SJCRH30 (cell line): ENCODE data around the gene SEL1L2. TPM values are rescaled to one million over a fixed set of nuclear protein-coding genes. Genes with fewer than 3 reads are reported as not detected.

Experiments used
- DNase-seq, 2 experiments: peaks; one replicate each; pipeline ENCODE4 v3.0.0-alpha.2; 2015 to 2020
- H3K27ac ChIP-seq: fragments of 250-450 bp; sonication (Bioruptor Pico); 2 replicates; pipeline ENCODE4 v1.5.1; 2020; ENCODE audit warnings: mild to moderate bottlenecking, moderate library complexity
- H3K27me3 ChIP-seq: fragments of 250-450 bp; sonication (Bioruptor Pico); 2 replicates; pipeline ENCODE4 v1.5.1; 2020; ENCODE audit warnings: mild to moderate bottlenecking, moderate library complexity
- H3K36me3 ChIP-seq: fragments of 250-450 bp; sonication (Bioruptor Pico); 2 replicates; pipeline ENCODE4 v1.5.1; 2020; ENCODE audit warnings: mild to moderate bottlenecking, moderate library complexity
- H3K4me1 ChIP-seq: fragments of 250-450 bp; sonication (Bioruptor Pico); 2 replicates; pipeline ENCODE4 v1.5.1; 2020; ENCODE audit warnings: mild to moderate bottlenecking, moderate library complexity
- H3K4me3 ChIP-seq: fragments of 250-450 bp; sonication (Bioruptor Pico); 2 replicates; pipeline ENCODE4 v1.5.1; 2020; ENCODE audit warnings: mild to moderate bottlenecking, moderate library complexity
- H3K9me3 ChIP-seq: fragments of 250-450 bp; sonication (Bioruptor Pico); replicated peaks from 2 replicates; pipeline ENCODE4 v1.5.1; 2020; ENCODE audit warnings: mild to moderate bottlenecking, moderate library complexity
- total RNA-seq: library from RNA; depleted of rRNA; stranded (reverse); fragments of >200 nt; shearing (Covaris generic); gene quantifications from 2 replicates; pipeline ENCODE4 v1.2.3, GENCODE V29; 2014

Gene SEL1L2
- total RNA-seq, 1 experiment from 2014 or later: not detected

DNA sequence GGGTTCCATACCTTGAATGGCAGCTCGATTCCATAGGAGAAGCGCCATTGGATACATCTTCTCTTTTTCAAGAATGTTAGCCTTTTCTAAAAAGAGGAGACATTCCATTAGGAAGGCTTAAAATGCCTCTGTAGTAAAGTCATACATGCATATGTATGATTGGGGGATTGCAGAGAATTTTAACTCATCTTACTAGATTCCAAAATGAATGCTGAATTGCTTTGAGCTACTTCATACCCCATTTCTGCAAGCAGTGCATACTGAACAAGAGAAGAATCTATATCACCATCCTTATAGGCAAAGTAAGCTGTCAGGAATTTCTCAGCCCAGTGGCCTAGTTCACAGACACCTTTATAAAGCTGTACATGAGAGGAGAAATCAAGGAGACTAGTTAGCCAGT is 125.3 kb downstream of the SEL1L2 start:
- Histone ChIP-seq H3K27ac (no peak overlapping the region), H3K9me3 (no peaks in the 10 kb centered on the region), H3K36me3 (no peaks in the 10 kb centered on the region), H3K4me1 (no peaks in the 10 kb centered on the region), H3K4me3 (no peak overlapping the region), H3K27me3 (no peaks in the 10 kb centered on the region)
- no peak for DNase-seq

DNA sequence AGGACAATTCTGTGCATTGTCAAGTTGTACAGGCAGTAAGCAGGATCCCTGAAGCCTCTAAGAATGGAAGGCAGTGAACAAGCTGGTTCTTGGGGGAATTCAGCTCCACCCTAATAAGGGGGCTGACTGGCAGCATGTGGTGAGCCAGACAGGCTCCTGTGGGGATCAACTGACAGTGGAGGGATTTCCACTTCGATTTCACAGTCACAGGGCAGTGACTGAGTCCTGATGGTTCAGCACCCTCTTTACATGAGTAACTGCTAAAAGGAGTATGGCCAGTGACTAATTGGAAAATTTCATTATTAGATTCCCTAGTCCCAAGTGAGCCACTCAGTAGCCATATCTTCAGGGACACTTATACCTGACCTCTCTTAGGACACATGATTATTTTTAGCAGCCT is 127.2 kb downstream of the SEL1L2 start:
- H3K9me3 ChIP-seq: no peaks in the 10 kb centered on the region
- DNase-seq: peak in 1 of 2 experiments; percentile 11
- no peaks in the 10 kb centered on the region for H3K36me3 ChIP-seq
- no peak overlapping the region for H3K4me3 ChIP-seq
- H3K27ac ChIP-seq: no peak overlapping the region
- H3K27me3 ChIP-seq: no peaks in the 10 kb centered on the region
- H3K4me1 ChIP-seq: no peaks in the 10 kb centered on the region

GRCh38 chr20:13862245-13862644 is 128.2 kb downstream of the SEL1L2 start:
- Histone ChIP-seq H3K9me3 (no peaks in the 10 kb centered on the region), H3K4me3 (no peak overlapping the region), H3K27me3 (no peaks in the 10 kb centered on the region), H3K27ac (no peak overlapping the region), H3K4me1 (no peaks in the 10 kb centered on the region), H3K36me3 (no peaks in the 10 kb centered on the region)
- DNase-seq: no peak

DNA sequence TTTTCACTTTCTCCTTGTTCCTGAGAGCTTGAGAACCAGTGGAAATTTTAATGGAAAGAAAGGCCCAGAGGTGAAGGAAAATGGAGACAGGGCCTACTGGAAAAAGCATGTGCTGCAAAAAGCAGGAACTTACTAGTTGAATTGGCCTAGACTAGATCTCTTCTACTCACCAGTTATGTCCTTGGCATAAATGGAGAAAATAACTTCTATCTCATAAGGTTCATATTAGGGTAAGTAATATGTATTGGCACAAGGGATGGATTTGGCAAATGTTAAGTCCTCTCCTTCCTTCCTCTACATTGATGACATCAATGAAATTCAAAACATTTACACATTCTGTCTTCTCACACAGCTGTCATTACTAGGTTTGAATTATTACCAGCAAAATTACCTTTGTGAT is 131.5 kb downstream of the SEL1L2 start:
- Histone ChIP-seq H3K27me3 (no peaks in the 10 kb centered on the region), H3K36me3 (no peaks in the 10 kb centered on the region), H3K4me3 (no peak overlapping the region), H3K9me3 (no peaks in the 10 kb centered on the region), H3K27ac (no peak overlapping the region), H3K4me1 (no peaks in the 10 kb centered on the region)
- no peak for DNase-seq

GRCh38 chr20:13858439-13858838 is 132.0 kb downstream of the SEL1L2 start:
- H3K9me3 ChIP-seq: no peaks in the 10 kb centered on the region
- H3K4me3 ChIP-seq: no peak overlapping the region
- H3K4me1 ChIP-seq: no peaks in the 10 kb centered on the region
- DNase-seq: no peak
- H3K27ac ChIP-seq: no peak overlapping the region
- no peaks in the 10 kb centered on the region for H3K36me3 ChIP-seq
- H3K27me3 ChIP-seq: no peaks in the 10 kb centered on the region

DNA sequence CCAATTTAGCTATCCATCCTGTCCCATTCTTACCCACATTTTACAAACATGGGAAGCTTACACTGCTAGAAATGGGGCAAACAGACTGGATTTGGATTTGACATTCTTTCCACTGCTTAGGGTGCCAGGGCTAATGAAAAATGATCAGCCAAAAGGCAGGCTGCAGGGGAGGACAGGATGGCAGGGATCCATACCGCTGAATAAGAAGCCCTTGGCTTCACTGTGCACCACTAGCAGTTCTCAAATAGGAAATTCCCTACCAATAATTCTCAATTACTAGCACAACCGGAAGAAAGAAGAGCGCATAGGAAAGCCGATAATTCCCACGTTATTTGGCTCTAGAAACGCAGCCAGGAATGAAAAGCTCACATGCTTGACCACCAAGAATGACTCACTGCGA is 132.5 kb downstream of the SEL1L2 start:
- Histone ChIP-seq H3K4me3 (no peak overlapping the region), H3K27me3 (no peaks in the 10 kb centered on the region), H3K4me1 (no peaks in the 10 kb centered on the region), H3K9me3 (no peaks in the 10 kb centered on the region), H3K36me3 (no peaks in the 10 kb centered on the region), H3K27ac (no peak overlapping the region)
- DNase-seq: no peak

- H3K36me3 ChIP-seq: no peaks in the 10 kb centered on the region
- no peaks in the 10 kb centered on the region for H3K9me3 ChIP-seq
- no peak overlapping the region for H3K27ac ChIP-seq
- no peaks in the 10 kb centered on the region for H3K27me3 ChIP-seq
- H3K4me3 ChIP-seq: no peak overlapping the region
- DNase-seq: no peak
- no peaks in the 10 kb centered on the region for H3K4me1 ChIP-seq
These were observed 133.1 kb downstream of the SEL1L2 start for GRCh38 chr20:13857304-13857703.

- Histone ChIP-seq H3K27me3 (no peaks in the 10 kb centered on the region), H3K4me3 (no peak overlapping the region), H3K4me1 (no peaks in the 10 kb centered on the region), H3K36me3 (no peaks in the 10 kb centered on the region), H3K9me3 (no peaks in the 10 kb centered on the region), H3K27ac (no peak overlapping the region)
- DNase-seq: no peak
These were observed 134.1 kb downstream of the SEL1L2 start for GRCh38 chr20:13856354-13856753.

GRCh38 chr20:13855613-13856012 is 134.8 kb downstream of the SEL1L2 start:
- no peaks in the 10 kb centered on the region for H3K27me3 ChIP-seq
- no peaks in the 10 kb centered on the region for H3K9me3 ChIP-seq

GRCh38 chr20:13852306-13852705 is 138.1 kb downstream of the SEL1L2 start:
- Histone ChIP-seq H3K4me3 (no peak overlapping the region), H3K27me3 (no peaks in the 10 kb centered on the region), H3K9me3 (no peaks in the 10 kb centered on the region), H3K27ac (no peak overlapping the region), H3K4me1 (no peaks in the 10 kb centered on the region), H3K36me3 (no peaks in the 10 kb centered on the region)
- DNase-seq: no peak

More at GRCh38 chr20:13855613-13856012, 134.8 kb downstream of the SEL1L2 start:
- Histone ChIP-seq H3K4me3 (no peak overlapping the region), H3K27ac (no peak overlapping the region), H3K36me3 (no peaks in the 10 kb centered on the region), H3K4me1 (no peaks in the 10 kb centered on the region)
- DNase-seq: no peak

DNA sequence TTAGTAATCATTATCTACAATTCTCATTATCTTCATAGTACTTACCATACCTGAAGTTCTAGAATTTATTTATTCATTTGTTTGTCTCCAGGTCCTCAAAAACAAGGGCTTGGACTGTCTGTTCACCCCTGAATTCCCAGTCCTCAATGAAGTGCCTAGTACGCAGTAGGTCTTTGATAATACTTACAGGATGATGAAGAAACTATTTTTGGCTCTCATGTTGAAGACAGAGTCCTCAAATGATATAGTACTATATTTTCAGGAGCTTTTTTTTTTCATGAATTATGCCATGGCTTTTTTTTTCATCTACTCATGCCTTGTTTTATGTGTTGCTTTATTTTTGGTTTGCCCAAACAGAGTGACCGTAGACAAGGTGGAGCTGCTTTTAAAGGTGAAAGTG is 139.1 kb downstream of the SEL1L2 start:
- H3K9me3 ChIP-seq: no peaks in the 10 kb centered on the region
- no peak overlapping the region for H3K27ac ChIP-seq
- H3K27me3 ChIP-seq: no peaks in the 10 kb centered on the region
- no peak overlapping the region for H3K4me3 ChIP-seq
- no peaks in the 10 kb centered on the region for H3K4me1 ChIP-seq
- DNase-seq: no peak
- H3K36me3 ChIP-seq: no peaks in the 10 kb centered on the region

- no peak overlapping the region for H3K27ac ChIP-seq
- no peaks in the 10 kb centered on the region for H3K36me3 ChIP-seq
- no peaks in the 10 kb centered on the region for H3K27me3 ChIP-seq
- H3K9me3 ChIP-seq: no peaks in the 10 kb centered on the region
- DNase-seq: no peak
- no peak overlapping the region for H3K4me3 ChIP-seq
- H3K4me1 ChIP-seq: no peaks in the 10 kb centered on the region
These were observed 146.1 kb downstream of the SEL1L2 start for GRCh38 chr20:13844296-13844695.

GRCh38 chr20:13841206-13841605 is 149.2 kb downstream of the SEL1L2 start:
- H3K4me3 ChIP-seq: no peak overlapping the region
- H3K27me3 ChIP-seq: no peaks in the 10 kb centered on the region
- H3K36me3 ChIP-seq: no peaks in the 10 kb centered on the region
- no peak for DNase-seq
- H3K4me1 ChIP-seq: 0 out of 2 replicates have a peak, but pooled peaks cover 4% of the 10 kb centered on the region
- H3K9me3 ChIP-seq: no peaks in the 10 kb centered on the region
- no peak overlapping the region for H3K27ac ChIP-seq

DNA sequence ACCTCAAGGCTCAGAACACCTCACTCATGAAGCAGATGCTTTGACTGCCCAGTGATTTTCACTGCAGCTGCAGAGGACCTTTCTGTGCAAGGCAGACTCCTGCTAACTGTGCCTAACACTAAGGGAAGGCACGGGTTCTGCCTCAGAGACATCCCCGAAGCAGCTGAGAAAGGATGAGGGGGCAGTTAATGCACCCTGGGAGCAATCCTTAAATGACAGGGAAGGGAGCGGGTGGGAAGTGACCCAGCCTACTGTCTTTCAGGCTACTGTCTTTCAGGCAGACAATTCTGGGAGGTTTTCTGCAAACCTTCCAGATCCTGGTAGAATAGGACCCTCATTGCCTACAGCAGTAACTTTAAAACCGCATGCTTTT is 150.3 kb downstream of the SEL1L2 start:
- H3K9me3 ChIP-seq: no peaks in the 10 kb centered on the region
- no peak overlapping the region for H3K27ac ChIP-seq
- DNase-seq: no peak
- no peaks in the 10 kb centered on the region for H3K27me3 ChIP-seq
- no peak overlapping the region for H3K4me3 ChIP-seq
- H3K36me3 ChIP-seq: no peaks in the 10 kb centered on the region
- 0 out of 2 replicates have a peak, but pooled peaks cover 4% of the 10 kb centered on the region for H3K4me1 ChIP-seq

DNA sequence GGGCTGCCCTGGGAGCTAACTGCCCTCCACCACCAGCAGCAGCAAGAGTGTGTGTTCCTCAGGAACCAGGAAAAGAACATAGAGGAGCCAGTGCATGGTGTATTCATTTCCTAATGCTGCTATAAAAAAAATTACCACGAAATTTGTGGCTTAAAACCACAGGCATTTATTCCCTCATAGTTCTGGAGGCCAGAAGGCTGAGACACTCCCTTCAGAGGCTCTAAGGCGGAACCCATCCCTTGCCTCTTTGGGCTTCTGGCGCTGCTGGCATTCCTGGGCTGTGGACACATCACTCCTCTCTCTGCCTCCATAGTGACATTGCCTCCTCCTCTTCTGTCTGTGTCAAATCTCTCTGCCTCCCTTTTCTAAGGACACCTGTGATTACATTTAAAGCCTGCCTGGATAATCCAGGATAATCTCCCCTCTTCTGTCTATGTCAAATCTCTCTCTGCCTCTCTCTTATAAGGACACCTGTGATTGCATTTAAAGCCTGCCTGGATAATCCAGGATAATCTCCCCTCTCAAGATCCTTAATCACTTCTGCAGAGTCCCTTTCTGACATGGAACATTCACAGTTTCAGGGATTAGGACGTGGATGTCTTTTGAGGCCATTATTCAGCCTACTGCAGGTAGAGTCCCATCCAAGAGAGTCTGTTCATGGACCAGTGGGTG is 150.9 kb downstream of the SEL1L2 start:
- H3K4me1 ChIP-seq: 0 out of 2 replicates have a peak, but pooled peaks cover 4% of the 10 kb centered on the region
- DNase-seq: peak; percentile 26 to 29
- H3K36me3 ChIP-seq: no peaks in the 10 kb centered on the region
- no peaks in the 10 kb centered on the region for H3K9me3 ChIP-seq
- no peaks in the 10 kb centered on the region for H3K27me3 ChIP-seq
- H3K27ac ChIP-seq: no peak overlapping the region
- no peak overlapping the region for H3K4me3 ChIP-seq

DNA sequence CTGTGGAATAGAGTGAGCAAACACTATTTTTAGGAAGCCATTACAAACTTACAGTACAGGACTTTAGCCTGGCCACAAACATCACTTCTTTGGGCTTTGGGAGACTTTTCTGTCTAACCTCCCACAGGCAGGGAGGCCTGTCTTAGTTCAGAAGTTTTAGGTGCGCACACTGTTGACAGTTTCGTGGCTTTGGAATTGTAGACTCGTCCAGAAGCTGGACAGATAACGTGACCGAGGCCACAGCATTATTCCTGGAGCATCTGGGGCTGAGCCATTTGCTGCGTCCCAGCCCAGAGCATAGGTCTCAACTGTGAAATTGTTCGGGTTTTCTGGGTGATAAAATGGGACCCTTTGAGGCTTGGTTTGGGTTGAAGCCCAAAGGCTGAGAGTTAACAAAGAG is 151.8 kb downstream of the SEL1L2 start:
- H3K36me3 ChIP-seq: no peaks in the 10 kb centered on the region
- DNase-seq: no peak
- 0 out of 2 replicates have a peak, but pooled peaks cover 4% of the 10 kb centered on the region for H3K4me1 ChIP-seq
- no peaks in the 10 kb centered on the region for H3K9me3 ChIP-seq
- no peak overlapping the region for H3K4me3 ChIP-seq
- no peaks in the 10 kb centered on the region for H3K27me3 ChIP-seq
- H3K27ac ChIP-seq: no peak overlapping the region
